ENCODE results near the gene SHCBP1L. TPM values are rescaled to one million over a fixed set of nuclear protein-coding genes. Genes with fewer than 3 reads are reported as not detected.

The SHCBP1L gene
- total RNA-seq, 1 experiment from 2014 or later: not detected

DNA sequence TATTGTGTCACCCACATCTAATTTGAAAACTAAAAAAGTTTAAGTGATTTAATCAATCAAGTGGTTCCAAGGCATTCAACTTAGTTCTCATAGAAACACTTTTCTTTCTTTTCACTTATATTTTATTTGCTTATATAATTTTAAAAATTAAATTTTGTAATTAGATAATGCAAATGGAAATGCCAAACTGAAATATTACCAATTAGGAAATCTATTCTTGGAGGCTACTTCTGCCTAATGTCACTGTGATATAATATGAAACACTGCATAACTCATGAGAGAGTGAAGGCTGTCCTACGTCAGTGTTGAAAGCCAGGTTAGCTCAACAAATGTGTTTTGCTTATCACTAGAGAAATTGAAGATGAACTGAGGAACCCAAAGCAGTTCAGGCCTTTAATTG, 18.3 kb upstream of the SHCBP1L start:
- Histone ChIP-seq H3K4me3 (ENCODE audit: low read length) (no peak overlapping the region), H3K9me3 (ENCODE audit: low read length) (no peaks in the 10 kb centered on the region), H3K9me2 (replicated peaks; ENCODE audit: insufficient read depth, low read length) (no peaks in the 10 kb centered on the region), H3K4me1 (ENCODE audit: low read length) (no peaks in the 10 kb centered on the region), H3K9ac (ENCODE audit: low read length) (no peak overlapping the region), H3K4me2 (ENCODE audit: low read depth, low read length, poor library complexity, severe bottlenecking) (no peak overlapping the region), H2AFZ (ENCODE audit: low read length) (no peak overlapping the region), H3K27ac (ENCODE audit: low read length) (no peak overlapping the region), H4K20me1 (ENCODE audit: insufficient read depth, low read depth, low read length) (no peaks in the 10 kb centered on the region), H3K27me3 (ENCODE audit: low read length) (no peaks in the 10 kb centered on the region), H3K36me3 (ENCODE audit: insufficient read depth, low read length) (no peaks in the 10 kb centered on the region), H3K79me2 (ENCODE audit: low read length) (no peaks in the 10 kb centered on the region)
- no peak for DNase-seq

DNA sequence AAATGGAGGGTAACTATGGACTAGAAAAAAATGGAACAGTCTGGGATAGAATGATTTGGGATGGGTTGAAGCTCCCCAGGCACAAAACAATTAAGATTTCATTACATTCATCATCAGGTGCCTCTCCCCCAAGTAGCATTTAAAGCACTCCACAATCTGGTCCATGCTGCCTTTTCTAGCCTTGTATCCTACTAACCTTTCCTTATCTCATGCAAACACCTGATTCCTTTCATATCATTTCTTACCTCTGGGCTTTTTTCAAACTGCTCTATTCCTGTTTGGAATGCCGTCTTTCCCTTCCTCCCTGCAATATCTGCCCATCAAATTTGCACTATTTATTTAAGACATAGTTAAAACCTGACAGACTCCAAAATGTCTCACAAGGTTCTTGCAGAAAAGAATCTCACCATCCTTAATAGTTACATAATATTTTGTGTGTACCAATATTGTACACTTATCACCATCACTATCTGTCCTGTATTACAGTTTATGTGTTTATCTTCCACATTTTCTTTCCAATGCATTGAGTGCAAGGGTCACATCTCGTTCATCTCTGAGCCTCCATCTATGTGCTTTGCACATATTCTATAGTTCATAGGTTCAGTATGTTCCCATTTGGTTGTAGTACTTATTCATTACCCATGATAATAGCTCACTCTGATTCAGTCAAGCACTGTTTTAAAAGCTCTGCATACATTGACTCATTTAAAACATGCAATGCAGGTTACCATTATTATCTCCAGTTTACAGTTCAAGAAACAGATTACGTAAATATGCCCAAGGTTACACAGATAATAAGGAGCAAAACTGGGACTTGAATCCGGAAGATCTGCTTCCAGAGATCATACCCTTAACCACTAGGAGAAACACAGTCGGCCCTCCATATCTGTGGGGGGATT, 16.1 kb upstream of the SHCBP1L start:
- H3K9ac ChIP-seq (ENCODE audit: low read length): no peak overlapping the region
- H2AFZ ChIP-seq (ENCODE audit: low read length): no peak overlapping the region

DNA sequence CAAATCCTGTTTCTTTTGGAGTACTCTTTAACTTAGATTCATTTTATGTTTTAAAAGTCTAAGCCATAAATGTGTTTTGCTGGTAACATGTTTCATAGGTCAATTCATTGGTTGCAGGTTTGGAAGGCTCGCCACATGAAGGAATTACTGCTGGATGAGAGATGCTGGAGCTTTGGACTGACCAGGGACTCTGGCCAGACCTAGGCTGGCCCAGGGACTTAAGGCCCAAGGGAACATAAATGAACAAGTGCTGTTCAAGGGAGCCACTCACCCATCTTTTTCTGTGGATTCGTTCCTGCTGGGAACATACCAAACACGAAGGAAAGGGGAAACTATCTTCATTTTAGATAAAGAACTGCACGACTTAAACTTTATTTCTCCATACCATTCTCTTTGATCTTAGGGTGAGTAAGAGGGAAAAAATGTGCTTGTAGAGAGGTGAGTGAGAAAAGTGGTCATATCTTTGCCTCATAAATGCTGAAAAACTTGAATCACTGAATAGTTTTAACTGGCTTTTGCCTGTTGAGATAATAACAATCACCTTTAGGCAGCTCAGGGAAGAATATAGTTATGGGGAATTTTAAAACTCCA, 15.3 kb upstream of the SHCBP1L start:
- no peak overlapping the region for H3K9ac ChIP-seq (ENCODE audit: low read length)
- H3K27me3 ChIP-seq (ENCODE audit: low read length): no peaks in the 10 kb centered on the region
- no peak for DNase-seq
- H3K4me1 ChIP-seq (ENCODE audit: low read length): no peaks in the 10 kb centered on the region
- H3K4me2 ChIP-seq (ENCODE audit: low read depth, low read length, poor library complexity, severe bottlenecking): no peak overlapping the region
- no peak overlapping the region for H3K4me3 ChIP-seq (ENCODE audit: low read length)
- H3K36me3 ChIP-seq (ENCODE audit: insufficient read depth, low read length): no peaks in the 10 kb centered on the region
- H3K27ac ChIP-seq (ENCODE audit: low read length): no peak overlapping the region
- H2AFZ ChIP-seq (ENCODE audit: low read length): no peak overlapping the region
- H4K20me1 ChIP-seq (ENCODE audit: insufficient read depth, low read depth, low read length): no peaks in the 10 kb centered on the region
- H3K9me3 ChIP-seq (ENCODE audit: low read length): no peaks in the 10 kb centered on the region
- H3K9me2 ChIP-seq (replicated peaks; ENCODE audit: insufficient read depth, low read length): no peaks in the 10 kb centered on the region
- no peaks in the 10 kb centered on the region for H3K79me2 ChIP-seq (ENCODE audit: low read length)

More for the DNA sequence above, 16.1 kb upstream of the SHCBP1L start:
- Histone ChIP-seq H3K36me3 (ENCODE audit: insufficient read depth, low read length) (no peaks in the 10 kb centered on the region), H3K4me1 (ENCODE audit: low read length) (no peaks in the 10 kb centered on the region), H3K27ac (ENCODE audit: low read length) (no peak overlapping the region), H3K9me2 (replicated peaks; ENCODE audit: insufficient read depth, low read length) (no peaks in the 10 kb centered on the region), H3K27me3 (ENCODE audit: low read length) (no peaks in the 10 kb centered on the region), H3K9me3 (ENCODE audit: low read length) (no peaks in the 10 kb centered on the region), H3K79me2 (ENCODE audit: low read length) (no peaks in the 10 kb centered on the region), H4K20me1 (ENCODE audit: insufficient read depth, low read depth, low read length) (no peaks in the 10 kb centered on the region), H3K4me3 (ENCODE audit: low read length) (no peak overlapping the region), H3K4me2 (ENCODE audit: low read depth, low read length, poor library complexity, severe bottlenecking) (no peak overlapping the region)
- DNase-seq: no peak

DNA sequence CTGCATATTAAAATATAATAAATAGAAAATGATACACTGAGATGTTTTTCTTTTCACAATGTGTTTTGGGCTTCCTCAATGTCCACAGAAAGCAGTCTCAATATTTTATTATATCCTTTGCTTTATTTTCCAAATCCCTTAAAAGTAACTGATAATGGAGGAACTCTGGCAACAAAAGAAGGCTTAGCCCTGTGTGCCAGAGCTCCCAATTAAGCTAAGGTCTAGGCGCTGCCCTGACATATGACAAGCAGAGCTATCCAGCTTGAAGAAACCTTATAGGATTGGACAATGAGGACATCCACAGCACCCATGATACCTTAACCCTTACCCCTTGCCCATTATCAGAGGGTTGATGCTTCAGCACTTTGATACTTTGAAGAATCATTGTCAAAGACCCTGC, 12.9 kb upstream of the SHCBP1L start:
- Histone ChIP-seq H3K9ac (ENCODE audit: low read length) (no peak overlapping the region), H4K20me1 (ENCODE audit: insufficient read depth, low read depth, low read length) (no peaks in the 10 kb centered on the region), H3K9me3 (ENCODE audit: low read length) (no peaks in the 10 kb centered on the region), H3K36me3 (ENCODE audit: insufficient read depth, low read length) (no peaks in the 10 kb centered on the region), H3K27ac (ENCODE audit: low read length) (no peak overlapping the region), H3K9me2 (replicated peaks; ENCODE audit: insufficient read depth, low read length) (no peaks in the 10 kb centered on the region), H3K4me3 (ENCODE audit: low read length) (no peak overlapping the region), H3K27me3 (ENCODE audit: low read length) (no peaks in the 10 kb centered on the region), H2AFZ (ENCODE audit: low read length) (no peak overlapping the region), H3K4me1 (ENCODE audit: low read length) (peaks cover 5% of the 10 kb centered on the region), H3K79me2 (ENCODE audit: low read length) (no peaks in the 10 kb centered on the region), H3K4me2 (ENCODE audit: low read depth, low read length, poor library complexity, severe bottlenecking) (no peak overlapping the region)
- DNase-seq: no peak

DNA sequence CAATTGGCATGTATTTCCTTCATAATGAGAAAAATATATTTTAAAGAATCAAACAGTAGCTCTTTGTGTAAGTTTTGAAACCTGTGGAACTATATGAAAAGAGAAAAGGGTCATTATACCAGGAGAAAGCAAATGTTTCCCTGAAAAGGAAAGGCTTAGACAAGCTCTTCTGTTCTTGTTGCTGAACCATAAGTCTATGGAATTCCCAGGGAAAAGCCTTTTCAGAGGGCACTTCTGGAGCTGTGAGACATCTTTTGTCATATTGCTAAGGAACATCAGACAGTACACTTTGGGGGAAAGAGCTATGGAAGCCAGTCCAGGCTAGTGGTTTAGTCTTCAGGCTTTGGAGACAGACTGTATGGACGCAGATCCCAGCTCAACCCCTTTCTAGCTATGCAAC, 12.1 kb upstream of the SHCBP1L start:
- no peaks in the 10 kb centered on the region for H3K9me2 ChIP-seq (replicated peaks; ENCODE audit: insufficient read depth, low read length)
- no peak overlapping the region for H3K4me2 ChIP-seq (ENCODE audit: low read depth, low read length, poor library complexity, severe bottlenecking)
- H4K20me1 ChIP-seq (ENCODE audit: insufficient read depth, low read depth, low read length): no peaks in the 10 kb centered on the region
- no peaks in the 10 kb centered on the region for H3K27me3 ChIP-seq (ENCODE audit: low read length)
- no peak overlapping the region for H3K9ac ChIP-seq (ENCODE audit: low read length)
- H3K4me3 ChIP-seq (ENCODE audit: low read length): no peak overlapping the region
- no peaks in the 10 kb centered on the region for H3K36me3 ChIP-seq (ENCODE audit: insufficient read depth, low read length)
- H3K79me2 ChIP-seq (ENCODE audit: low read length): no peaks in the 10 kb centered on the region
- peaks cover 5% of the 10 kb centered on the region for H3K4me1 ChIP-seq (ENCODE audit: low read length)
- no peak overlapping the region for H2AFZ ChIP-seq (ENCODE audit: low read length)
- no peaks in the 10 kb centered on the region for H3K9me3 ChIP-seq (ENCODE audit: low read length)
- no peak overlapping the region for H3K27ac ChIP-seq (ENCODE audit: low read length)
- DNase-seq: no peak

DNA sequence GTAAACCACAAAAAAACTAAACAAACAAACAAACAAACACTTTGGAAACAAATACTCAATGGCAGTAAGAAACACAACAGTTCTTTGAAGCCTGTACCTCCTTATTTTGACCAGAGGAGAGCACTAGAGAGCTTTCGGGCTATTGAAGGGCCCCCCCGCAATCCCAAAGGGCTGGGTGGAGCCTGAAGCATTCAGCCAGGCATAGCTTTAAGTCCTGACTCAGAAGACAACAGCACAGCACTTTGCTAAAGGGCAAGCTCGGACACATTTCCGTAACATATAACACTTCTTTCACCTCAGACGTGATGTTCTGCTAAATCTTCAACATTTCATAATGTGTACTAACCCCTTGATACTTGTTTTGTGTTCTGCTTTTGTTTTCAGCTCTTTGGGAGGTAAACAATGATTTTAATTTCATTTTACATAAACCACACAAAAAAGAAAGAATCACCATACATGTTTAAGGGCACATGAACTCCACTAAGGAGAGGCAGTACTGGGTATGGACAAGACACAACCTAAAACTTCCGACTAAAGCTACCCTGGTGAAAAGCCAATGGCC, 9.7 kb upstream of the SHCBP1L start:
- Histone ChIP-seq H3K4me1 (ENCODE audit: low read length) (peaks cover 5% of the 10 kb centered on the region), H3K9me3 (ENCODE audit: low read length) (no peaks in the 10 kb centered on the region), H3K79me2 (ENCODE audit: low read length) (no peaks in the 10 kb centered on the region), H3K9ac (ENCODE audit: low read length) (no peak overlapping the region), H3K27me3 (ENCODE audit: low read length) (no peaks in the 10 kb centered on the region), H3K4me3 (ENCODE audit: low read length) (no peak overlapping the region), H3K4me2 (ENCODE audit: low read depth, low read length, poor library complexity, severe bottlenecking) (peak overlapping the region; percentile 40), H3K27ac (ENCODE audit: low read length) (no peak overlapping the region), H2AFZ (ENCODE audit: low read length) (no peak overlapping the region), H3K36me3 (ENCODE audit: insufficient read depth, low read length) (no peaks in the 10 kb centered on the region), H4K20me1 (ENCODE audit: insufficient read depth, low read depth, low read length) (no peaks in the 10 kb centered on the region), H3K9me2 (replicated peaks; ENCODE audit: insufficient read depth, low read length) (no peaks in the 10 kb centered on the region)
- peak; percentile 82 for DNase-seq

DNA sequence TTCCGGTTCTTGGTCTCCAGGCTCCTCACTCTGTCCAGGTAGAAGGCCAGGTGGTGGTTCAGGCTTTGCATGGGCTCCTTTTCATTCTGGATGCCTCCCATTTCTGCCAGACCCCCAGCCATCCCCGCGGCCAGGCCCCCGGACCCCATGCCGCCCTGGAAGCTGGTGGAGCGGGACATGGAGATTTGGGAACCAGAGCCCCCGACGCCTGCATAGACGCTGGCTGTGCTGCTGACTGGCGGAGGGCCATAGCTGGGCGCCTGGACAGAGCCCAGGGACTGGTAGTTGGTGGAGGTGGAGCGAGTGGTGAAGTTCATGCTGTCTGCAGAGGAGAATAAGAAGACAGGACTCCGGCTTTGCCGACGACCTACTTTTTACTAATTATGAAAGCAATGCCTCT, 7.1 kb upstream of the SHCBP1L start:
- DNase-seq: no peak
- no peaks in the 10 kb centered on the region for H3K79me2 ChIP-seq (ENCODE audit: low read length)
- peaks cover 5% of the 10 kb centered on the region for H3K4me1 ChIP-seq (ENCODE audit: low read length)
- no peaks in the 10 kb centered on the region for H4K20me1 ChIP-seq (ENCODE audit: insufficient read depth, low read depth, low read length)
- no peaks in the 10 kb centered on the region for H3K9me3 ChIP-seq (ENCODE audit: low read length)
- H3K9me2 ChIP-seq (replicated peaks; ENCODE audit: insufficient read depth, low read length): no peaks in the 10 kb centered on the region
- H3K4me2 ChIP-seq (ENCODE audit: low read depth, low read length, poor library complexity, severe bottlenecking): no peak overlapping the region
- no peaks in the 10 kb centered on the region for H3K27me3 ChIP-seq (ENCODE audit: low read length)
- H3K27ac ChIP-seq (ENCODE audit: low read length): no peak overlapping the region
- no peak overlapping the region for H2AFZ ChIP-seq (ENCODE audit: low read length)
- H3K9ac ChIP-seq (ENCODE audit: low read length): no peak overlapping the region
- H3K4me3 ChIP-seq (ENCODE audit: low read length): no peak overlapping the region
- no peaks in the 10 kb centered on the region for H3K36me3 ChIP-seq (ENCODE audit: insufficient read depth, low read length)

DNA sequence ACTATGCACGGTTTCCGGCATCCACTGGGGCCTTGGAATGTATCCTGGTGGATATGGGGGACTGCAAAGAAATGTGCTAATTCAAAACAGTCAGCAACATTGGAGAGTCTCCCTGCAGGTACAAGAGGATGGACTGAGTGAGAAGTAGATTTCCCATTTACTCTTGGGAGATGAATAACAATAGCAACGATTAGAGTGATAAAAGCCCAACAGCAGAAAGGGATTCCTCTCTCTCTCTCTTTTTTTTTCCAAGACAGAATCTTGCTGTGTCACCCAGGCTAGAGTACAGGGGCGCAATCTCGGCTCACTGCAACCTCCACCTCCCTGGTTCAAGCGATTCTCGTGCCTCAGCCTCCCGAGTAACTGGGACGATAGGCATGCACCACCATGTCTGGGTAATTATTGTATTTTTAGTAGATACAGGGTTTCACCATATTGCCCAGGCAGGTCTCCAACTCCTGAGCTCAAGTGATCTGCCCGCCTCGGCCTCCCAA, 5.0 kb upstream of the SHCBP1L start:
- no peak overlapping the region for H3K4me2 ChIP-seq (ENCODE audit: low read depth, low read length, poor library complexity, severe bottlenecking)
- H3K9me3 ChIP-seq (ENCODE audit: low read length): no peaks in the 10 kb centered on the region
- H3K9ac ChIP-seq (ENCODE audit: low read length): no peak overlapping the region
- no peaks in the 10 kb centered on the region for H3K27me3 ChIP-seq (ENCODE audit: low read length)
- H3K4me3 ChIP-seq (ENCODE audit: low read length): no peak overlapping the region
- no peak for DNase-seq
- no peak overlapping the region for H3K27ac ChIP-seq (ENCODE audit: low read length)
- no peak overlapping the region for H2AFZ ChIP-seq (ENCODE audit: low read length)
- no peaks in the 10 kb centered on the region for H3K36me3 ChIP-seq (ENCODE audit: insufficient read depth, low read length)
- H4K20me1 ChIP-seq (ENCODE audit: insufficient read depth, low read depth, low read length): no peaks in the 10 kb centered on the region
- no peaks in the 10 kb centered on the region for H3K79me2 ChIP-seq (ENCODE audit: low read length)
- peaks cover 4% of the 10 kb centered on the region for H3K4me1 ChIP-seq (ENCODE audit: low read length)
- no peaks in the 10 kb centered on the region for H3K9me2 ChIP-seq (replicated peaks; ENCODE audit: insufficient read depth, low read length)
